HEK293T (cell line): ENCODE results near the gene KRTAP19-7.

Experiments
- CTCF ChIA-PET: fragments of 350-600 bp; formaldehyde crosslinking; extraction: SDS; loops from one replicate; lab custom pipeline; 2021; ENCODE audit warnings: antibody characterized with exemption, inconsistent platforms; lab: Yijun Ruan, JAX
- POLR2A ChIA-PET: fragments of 350-600 bp; formaldehyde crosslinking; extraction: SDS; loops from one replicate; lab custom pipeline; 2020; ENCODE audit warnings: antibody characterized with exemption, inconsistent platforms; lab: Yijun Ruan, JAX
- DNase-seq: peaks from one replicate; pipeline ENCODE4 v3.0.0; 2012; ENCODE audit warnings: mixed read lengths; ENCODE audit errors: extremely low spot score
- ARNT ChIP-seq: fragments of 450-650 bp; IDR thresholded peaks from 2 replicates; pipeline ENCODE4 v1.6.1; 2017; ENCODE audit warnings: mild to moderate bottlenecking
- BHLHE40 ChIP-seq: fragments of 450-650 bp; IDR thresholded peaks from 2 replicates; pipeline ENCODE4 v1.6.1; 2016; ENCODE audit warnings: mild to moderate bottlenecking, moderate library complexity, borderline replicate concordance
- CTBP1 ChIP-seq: fragments of 450-650 bp; IDR thresholded peaks from 2 replicates; pipeline ENCODE4 v1.6.1; 2016; ENCODE audit warnings: borderline replicate concordance
- ELF4 ChIP-seq: fragments of 450-650 bp; IDR thresholded peaks from 2 replicates; pipeline ENCODE4 v1.6.1; 2017; ENCODE audit warnings: antibody characterized with exemption
- FOXA1 ChIP-seq: fragments of 450-650 bp; IDR thresholded peaks from 2 replicates; pipeline ENCODE4 v1.6.1; 2016; ENCODE audit warnings: mild to moderate bottlenecking
- FOXK2 ChIP-seq: fragments of 450-650 bp; IDR thresholded peaks from 2 replicates; pipeline ENCODE4 v1.6.1; 2016; ENCODE audit warnings: mild to moderate bottlenecking
- FOXM1 ChIP-seq: fragments of 450-650 bp; IDR thresholded peaks from 2 replicates; pipeline ENCODE4 v1.6.1; 2017; ENCODE audit warnings: mild to moderate bottlenecking, borderline replicate concordance
- HDGF ChIP-seq: fragments of 450-650 bp; IDR thresholded peaks from 2 replicates; pipeline ENCODE4 v1.6.1; 2017; ENCODE audit warnings: antibody characterized with exemption, borderline replicate concordance
- L3MBTL2 ChIP-seq: fragments of 450-650 bp; conservative IDR thresholded peaks from 2 replicates; pipeline ENCODE4 v1.6.1; 2016; ENCODE audit warnings: mild to moderate bottlenecking
- LEF1 ChIP-seq: fragments of 450-650 bp; IDR thresholded peaks from 2 replicates; pipeline ENCODE4 v1.6.1; 2017; ENCODE audit warnings: mild to moderate bottlenecking, borderline replicate concordance
- NFRKB ChIP-seq: fragments of 450-650 bp; IDR thresholded peaks from 2 replicates; pipeline ENCODE4 v1.6.1; 2016; ENCODE audit warnings: mild to moderate bottlenecking, moderate library complexity
- SP1 ChIP-seq: fragments of 450-650 bp; IDR thresholded peaks from 2 replicates; pipeline ENCODE4 v1.6.1; 2017
- SUZ12 ChIP-seq: fragments of 450-650 bp; IDR thresholded peaks from 2 replicates; pipeline ENCODE4 v1.6.1; 2016; ENCODE audit warnings: mild to moderate bottlenecking
- TARDBP ChIP-seq: fragments of 450-650 bp; IDR thresholded peaks from 2 replicates; pipeline ENCODE4 v1.6.1; 2016
- ZNF384 ChIP-seq: fragments of 450-650 bp; IDR thresholded peaks from 2 replicates; pipeline ENCODE4 v1.6.1; 2016
- TF ChIP-seq, protein P1 (sequence below): fragments of 450-650 bp; IDR thresholded peaks from 2 replicates; pipeline ENCODE4 v1.6.1; 2016

KRTAP19-7 gene, protein sequence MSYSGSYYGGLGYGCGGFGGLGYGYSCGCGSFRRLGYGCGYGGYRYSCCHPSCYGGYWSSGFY

DNA sequence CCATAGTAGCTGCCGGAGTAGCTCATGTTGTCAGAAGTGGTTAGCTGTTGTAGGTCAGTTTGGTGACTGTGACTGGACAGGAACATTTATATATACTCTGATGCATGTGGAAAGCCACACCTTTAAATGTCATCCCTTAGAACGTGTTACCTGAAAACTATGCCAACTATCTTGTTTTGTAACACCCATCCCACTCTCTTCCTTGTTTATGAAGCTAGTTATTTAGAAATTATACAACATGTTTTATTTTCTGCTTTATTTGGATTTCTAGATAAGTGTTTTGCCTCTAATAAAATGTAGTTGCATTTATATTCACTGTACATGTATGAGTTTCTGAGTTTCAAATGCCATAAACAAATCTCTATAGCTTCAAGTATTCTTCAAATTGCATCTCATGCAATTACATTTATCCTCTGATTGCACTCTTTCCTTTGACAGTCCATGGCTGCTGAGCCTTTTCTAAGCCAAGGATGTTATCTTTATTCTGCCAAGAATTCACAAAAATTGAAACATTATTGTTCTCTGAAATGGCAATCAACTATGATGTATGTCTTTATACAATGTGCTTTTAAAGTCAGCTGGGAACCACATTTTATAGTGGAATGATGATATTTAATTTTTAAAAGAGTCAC is at the start of gene KRTAP19-7:
Gene KRTAP19-7 (minus strand): TSS at position 51 of the 632 bp plus-strand sequence. CDS start 25 bp downstream, at position 26.
- TF ChIP-seq TARDBP, result no peak
- TF ChIP-seq, protein P1, sequence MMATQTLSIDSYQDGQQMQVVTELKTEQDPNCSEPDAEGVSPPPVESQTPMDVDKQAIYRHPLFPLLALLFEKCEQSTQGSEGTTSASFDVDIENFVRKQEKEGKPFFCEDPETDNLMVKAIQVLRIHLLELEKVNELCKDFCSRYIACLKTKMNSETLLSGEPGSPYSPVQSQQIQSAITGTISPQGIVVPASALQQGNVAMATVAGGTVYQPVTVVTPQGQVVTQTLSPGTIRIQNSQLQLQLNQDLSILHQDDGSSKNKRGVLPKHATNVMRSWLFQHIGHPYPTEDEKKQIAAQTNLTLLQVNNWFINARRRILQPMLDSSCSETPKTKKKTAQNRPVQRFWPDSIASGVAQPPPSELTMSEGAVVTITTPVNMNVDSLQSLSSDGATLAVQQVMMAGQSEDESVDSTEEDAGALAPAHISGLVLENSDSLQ, result no peak
- TF ChIP-seq FOXA1, result no peak
- TF ChIP-seq L3MBTL2, result no peak
- no peak for TF ChIP-seq FOXM1
- no peak for TF ChIP-seq NFRKB
- no peak for TF ChIP-seq ELF4
- TF ChIP-seq ARNT, result no peak
- TF ChIP-seq LEF1, result no peak
- TF ChIP-seq HDGF, result no peak
- no peak for TF ChIP-seq CTBP1
- TF ChIP-seq FOXK2, result no peak
- no peak for TF ChIP-seq SUZ12
- TF ChIP-seq BHLHE40, result no peak
- no peak for TF ChIP-seq SP1
- POLR2A ChIA-PET, result no interaction called here
- no peak for DNase-seq
- CTCF ChIA-PET, result no interaction called here

DNA sequence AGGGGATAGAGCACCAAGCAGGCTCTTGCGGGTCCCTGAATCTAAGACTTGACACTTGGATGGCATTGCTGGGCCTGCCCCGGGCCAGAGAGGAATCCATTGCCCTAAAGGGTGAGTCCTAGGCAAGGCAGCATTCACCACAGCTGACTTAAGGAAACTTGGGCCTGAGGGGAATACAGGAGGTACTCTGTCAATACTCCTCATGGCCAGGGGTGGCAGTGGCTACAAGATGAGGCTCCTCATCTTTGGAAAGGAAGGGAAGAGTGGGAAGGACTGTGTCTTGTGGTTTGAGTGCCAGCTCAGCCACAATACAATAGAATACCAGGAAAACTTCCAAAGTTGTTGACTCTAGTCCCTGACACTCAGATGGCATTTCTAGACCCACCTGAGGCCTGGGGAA is 44.9 kb upstream of the KRTAP19-7 start:
- CTCF ChIA-PET, result interaction anchor here (0.9 kb wide), 1 partner anchor 12 kb away, joined by 3 read pairs; no protein-coding TSS in a partner anchor
- POLR2A ChIA-PET, result no interaction called here
- TF ChIP-seq ZNF384 (no peak), LEF1 (no peak), SP1 (no peak), ARNT (no peak), SUZ12 (no peak), ELF4 (no peak), FOXA1 (no peak), HDGF (no peak), FOXM1 (no peak), TARDBP (no peak), CTBP1 (no peak), FOXK2 (no peak), BHLHE40 (no peak), L3MBTL2 (no peak), NFRKB (no peak)
- DNase-seq, result no peak

DNA sequence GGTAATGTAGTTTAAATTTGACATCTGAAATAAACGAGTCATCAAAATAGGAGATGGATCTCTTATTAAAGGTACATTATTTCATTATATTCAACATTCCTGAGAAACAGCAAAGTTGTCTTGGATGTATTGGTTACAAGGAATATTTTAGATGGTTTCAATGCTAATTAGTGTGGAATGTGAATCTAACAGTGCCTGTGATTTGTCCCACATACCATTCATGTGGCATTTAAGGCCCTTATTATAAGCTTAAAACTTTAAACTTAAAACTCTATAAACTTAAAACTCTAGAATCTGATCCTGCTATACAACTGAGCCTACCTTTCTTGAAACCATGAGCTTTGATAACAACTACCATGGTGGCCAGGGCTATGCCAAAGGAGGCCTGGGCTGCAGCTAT is 39.7 kb upstream of the KRTAP19-7 start, which contains the start of gene KRTAP22-1:
Gene KRTAP22-1 (plus strand): TSS at position 301 of the 400 bp plus-strand sequence.
- no peak for TF ChIP-seq L3MBTL2
- TF ChIP-seq, protein P1, result no peak
- TF ChIP-seq ZNF384, result no peak
- no peak for TF ChIP-seq SUZ12
- no peak for TF ChIP-seq ELF4
- CTCF ChIA-PET, result no interaction called here
- no peak for DNase-seq
- POLR2A ChIA-PET, result no interaction called here

DNA sequence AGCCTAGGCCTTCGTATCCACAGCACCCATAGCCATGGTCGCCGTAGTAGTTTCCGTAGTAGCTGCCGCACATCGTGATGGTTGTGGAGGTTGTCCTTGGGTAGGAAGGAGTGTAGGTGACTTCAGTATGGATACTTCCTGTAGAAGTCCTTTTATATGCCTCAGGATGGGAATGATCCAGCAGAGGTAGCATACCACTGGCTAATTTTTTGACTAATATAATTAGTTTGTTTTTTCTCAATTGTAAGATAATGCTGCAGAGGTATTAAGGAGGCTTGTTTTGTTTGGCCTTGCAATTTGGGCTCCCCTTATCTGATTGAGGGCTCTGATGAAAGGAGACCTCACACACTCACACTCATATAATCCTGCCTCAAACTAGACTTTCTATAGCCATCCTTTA is 37.7 kb upstream of the KRTAP19-7 start, which contains the start of gene KRTAP6-2:
Gene KRTAP6-2 (minus strand): TSS at position 101 of the 400 bp plus-strand sequence. CDS start 28 bp downstream, at position 73.
- TF ChIP-seq FOXM1 (no peak), FOXK2 (no peak), TARDBP (no peak), ZNF384 (no peak), CTBP1 (no peak), ELF4 (no peak), FOXA1 (no peak), LEF1 (no peak), L3MBTL2 (no peak), BHLHE40 (no peak), SP1 (no peak), NFRKB (no peak), ARNT (no peak)
- TF ChIP-seq, protein P1, result no peak
- CTCF ChIA-PET, result no interaction called here
- POLR2A ChIA-PET, result no interaction called here
- no peak for DNase-seq

DNA sequence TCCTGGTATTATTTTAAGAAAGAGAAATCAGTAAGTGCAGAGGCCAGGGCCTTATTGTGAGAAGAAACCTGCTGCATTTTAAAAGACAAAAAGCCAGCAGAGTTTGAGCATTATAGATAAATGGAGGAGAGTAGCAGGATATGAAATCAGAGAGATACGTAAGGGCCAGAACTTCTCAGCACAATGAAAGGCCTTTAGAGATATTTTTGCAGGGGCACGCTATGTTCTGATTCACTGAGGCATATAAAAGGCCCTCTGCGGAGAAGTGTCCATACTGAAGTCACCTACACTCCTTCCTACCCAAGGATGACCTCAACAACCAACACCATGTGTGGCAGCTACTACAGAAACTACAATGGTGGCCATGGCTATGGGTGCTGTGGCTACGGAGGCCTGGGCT is 31.0 kb upstream of the KRTAP19-7 start, which contains the start of gene KRTAP6-3:
Gene KRTAP6-3 (plus strand): TSS at position 301 of the 400 bp plus-strand sequence. CDS start 6 bp downstream, at position 307.
- ChIA-PET POLR2A (no interaction called here), CTCF (no interaction called here)
- no peak for TF ChIP-seq BHLHE40
- DNase-seq, result no peak

DNA sequence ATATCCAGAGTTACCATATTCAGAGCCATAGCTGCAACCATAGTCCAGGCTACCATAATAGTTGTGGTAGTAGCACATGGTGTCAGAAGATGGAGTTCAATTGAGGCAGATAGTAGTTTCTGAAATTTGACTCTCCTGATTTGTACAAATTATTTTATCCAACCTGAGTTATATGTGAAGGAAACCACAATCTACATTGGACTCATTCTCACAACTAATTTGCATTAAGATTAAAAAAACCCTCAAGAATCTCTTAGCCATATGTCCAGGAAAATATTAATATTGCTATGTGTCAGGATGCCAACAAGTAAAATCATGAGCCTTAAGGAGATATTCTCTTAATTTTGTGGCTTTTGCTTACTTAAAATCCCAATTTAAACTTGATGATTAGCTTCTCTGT is 29.2 kb upstream of the KRTAP19-7 start, which contains the start of gene KRTAP22-2:
Gene KRTAP22-2 (minus strand): TSS at position 101 of the 400 bp plus-strand sequence.
- CTCF ChIA-PET, result no interaction called here
- no peak for DNase-seq
- TF ChIP-seq, protein P1, result no peak
- no peak for TF ChIP-seq FOXK2
- no peak for TF ChIP-seq FOXM1
- POLR2A ChIA-PET, result no interaction called here
